Transverse colon (tissue), 4 donors: Measurements from ENCODE around the gene ACSF3. TPM values are rescaled to one million over a fixed set of nuclear protein-coding genes. Genes with fewer than 3 reads are reported as not detected.
"Not testable (repeated sequence)": the region's sequence is repeated elsewhere in the genome, so short reads cannot be mapped to it uniquely, and the experiment has no call there.

ENCODE experiments used
- DNase-seq: peaks from one replicate; pipeline ENCODE4 v3.0.0-alpha.2; 2019
- H3K27ac ChIP-seq, 4 donors: fragments of 200-600 bp; sonication (generic); 2 replicates each; pipeline ENCODE4 v1.5.1; 2016 to 2018; ENCODE audit warnings: inconsistent platforms in 4 of 4
- H3K27me3 ChIP-seq: fragments of 200-600 bp; sonication (generic); 2 replicates; pipeline ENCODE4 v1.5.1; 2017; ENCODE audit warnings: inconsistent platforms
- H3K36me3 ChIP-seq, 4 donors: fragments of 200-600 bp; sonication (generic); 2 replicates each; pipeline ENCODE4 v1.5.1; 2017 to 2019; ENCODE audit warnings: inconsistent platforms in 4 of 4
- H3K4me1 ChIP-seq, 4 donors: fragments of 200-600 bp; sonication (generic); 2 replicates each; pipeline ENCODE4 v1.5.1; 2017 to 2020; ENCODE audit warnings: inconsistent platforms in 4 of 4
- H3K4me3 ChIP-seq, 4 donors: fragments of 200-600 bp; sonication (generic); 1 replicate in 1 of 4; 2 replicates in 3 of 4; pipeline versions ENCODE4 v1.5.1 to v1.6.1; 2017 to 2019; ENCODE audit warnings: inconsistent platforms in 4 of 4
- H3K9me3 ChIP-seq, 2 donors: fragments of 200-600 bp; sonication (generic); 2 replicates each; pipeline ENCODE4 v1.5.1; 2017 to 2019; ENCODE audit warnings: inconsistent platforms in 2 of 2
- EP300 ChIP-seq: sonication (generic); formaldehyde crosslinking; IDR thresholded peaks from one replicate; pipeline ENCODE4 v1.6.1; 2017; ENCODE audit warnings: antibody characterized with exemption, low read depth
- POLR2A ChIP-seq: fragments of 450-650 bp; IDR thresholded peaks from one replicate; pipeline ENCODE4 v1.6.1; 2016; ENCODE audit warnings: antibody characterized with exemption, mild to moderate bottlenecking, moderate library complexity
- POLR2AphosphoS5 ChIP-seq, 3 donors: sonication (generic); formaldehyde crosslinking; IDR thresholded peaks; one replicate each; pipeline ENCODE4 v1.6.1; 2016; ENCODE audit warnings: antibody characterized with exemption in 3 of 3
- WGBS, 2 donors: methylation state at CpG; one replicate each; pipeline ENCODE4 v1.1.5; 2018; ENCODE audit warnings: low coverage in 1 of 2; 5-methylcytosine and 5-hydroxymethylcytosine counted together
- in situ Hi-C, 4 donors: fragments of 200-750 bp; cut with MboI; loops; one replicate each; pipeline versions ENCODE4 v1.15.0 to v1.15.1; 2017; ENCODE audit warnings: low sequenced_read_pairs in 3 of 4, low pct_ligation_motif_present in 1 of 4, low pct_unique_long_range_greater_than_20kb in 1 of 4
- intact Hi-C: fragments of 100-400 bp; cut with DNase I; formaldehyde crosslinking; loops from one replicate; pipeline ENCODE4 v1.15.1; 2023; ENCODE audit warnings: low total_unique reads
- total RNA-seq, 4 donors: library from RNA; depleted of rRNA; stranded (reverse); fragments of >200 nt; gene quantifications; one replicate each; pipeline ENCODE4 v1.1.0, GENCODE V29; 2016
- TF ChIP-seq, protein P1 (sequence below), 5 experiments: fragments of 200-600 bp in 3 of 5; fragments of 450-650 bp in 2 of 5; sonication (generic) in 3 of 5; IDR thresholded peaks; 1 replicate in 2 of 5; 2 replicates in 3 of 5; pipeline ENCODE4 v1.5.1; 2016 to 2017; ENCODE audit warnings: antibody characterized with exemption in 5 of 5, inconsistent platforms in 3 of 5, mild to moderate bottlenecking in 2 of 5, moderate library complexity in 1 of 5

Gene ACSF3
- total RNA-seq, 4 donors from 2014 or later = 54.5 to 120 (median 75.8) TPM

DNA sequence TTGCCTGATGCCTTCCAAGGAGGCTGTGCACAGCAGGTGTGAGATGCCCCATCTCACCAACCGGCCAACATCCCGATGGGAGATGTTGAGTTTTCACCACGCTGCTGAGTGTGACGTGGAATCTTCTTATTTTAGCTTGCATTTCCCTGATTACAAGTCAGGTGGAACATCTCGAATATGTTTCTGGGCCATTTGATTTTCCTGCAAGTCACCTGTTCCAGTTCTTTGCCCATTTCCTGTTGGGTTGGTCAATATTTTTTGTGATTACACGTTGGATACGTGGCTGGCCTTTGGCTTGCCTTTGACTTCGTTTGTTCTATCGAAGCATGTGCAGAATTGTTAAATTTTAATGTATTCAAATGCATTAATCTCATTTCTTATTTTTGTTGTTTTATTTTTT is 69.6 kb downstream of the ACSF3 start:
- Histone ChIP-seq H3K9me3 (no peaks in the 10 kb centered on the region), H3K27me3 (peaks cover 17% of the 10 kb centered on the region), H3K4me1 (peaks cover 6 to 7% (median 6%) of the 10 kb centered on the region in 4 donors), H3K36me3 (no peaks in the 10 kb centered on the region), H3K4me3 (no peak overlapping the region), H3K27ac (no peak overlapping the region)
- no peak for TF ChIP-seq EP300
- TF ChIP-seq, protein P1, sequence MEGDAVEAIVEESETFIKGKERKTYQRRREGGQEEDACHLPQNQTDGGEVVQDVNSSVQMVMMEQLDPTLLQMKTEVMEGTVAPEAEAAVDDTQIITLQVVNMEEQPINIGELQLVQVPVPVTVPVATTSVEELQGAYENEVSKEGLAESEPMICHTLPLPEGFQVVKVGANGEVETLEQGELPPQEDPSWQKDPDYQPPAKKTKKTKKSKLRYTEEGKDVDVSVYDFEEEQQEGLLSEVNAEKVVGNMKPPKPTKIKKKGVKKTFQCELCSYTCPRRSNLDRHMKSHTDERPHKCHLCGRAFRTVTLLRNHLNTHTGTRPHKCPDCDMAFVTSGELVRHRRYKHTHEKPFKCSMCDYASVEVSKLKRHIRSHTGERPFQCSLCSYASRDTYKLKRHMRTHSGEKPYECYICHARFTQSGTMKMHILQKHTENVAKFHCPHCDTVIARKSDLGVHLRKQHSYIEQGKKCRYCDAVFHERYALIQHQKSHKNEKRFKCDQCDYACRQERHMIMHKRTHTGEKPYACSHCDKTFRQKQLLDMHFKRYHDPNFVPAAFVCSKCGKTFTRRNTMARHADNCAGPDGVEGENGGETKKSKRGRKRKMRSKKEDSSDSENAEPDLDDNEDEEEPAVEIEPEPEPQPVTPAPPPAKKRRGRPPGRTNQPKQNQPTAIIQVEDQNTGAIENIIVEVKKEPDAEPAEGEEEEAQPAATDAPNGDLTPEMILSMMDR (IDR thresholded peaks at IDR 0.05) = no peak
- TF ChIP-seq POLR2AphosphoS5 (IDR thresholded peaks at IDR 0.05) = no peak
- TF ChIP-seq POLR2A = no peak
- DNase-seq = no peak
- intact Hi-C loops = no loop called here
- in situ Hi-C loops = loop anchor here in 2 of 4 donors (25.0 kb wide), 1 partner anchor 226 kb away; no protein-coding TSS in a partner anchor
- 77 to 84% methylated on average over 7 to 9 of the region's 9 CpGs for WGBS, 2 donors

DNA sequence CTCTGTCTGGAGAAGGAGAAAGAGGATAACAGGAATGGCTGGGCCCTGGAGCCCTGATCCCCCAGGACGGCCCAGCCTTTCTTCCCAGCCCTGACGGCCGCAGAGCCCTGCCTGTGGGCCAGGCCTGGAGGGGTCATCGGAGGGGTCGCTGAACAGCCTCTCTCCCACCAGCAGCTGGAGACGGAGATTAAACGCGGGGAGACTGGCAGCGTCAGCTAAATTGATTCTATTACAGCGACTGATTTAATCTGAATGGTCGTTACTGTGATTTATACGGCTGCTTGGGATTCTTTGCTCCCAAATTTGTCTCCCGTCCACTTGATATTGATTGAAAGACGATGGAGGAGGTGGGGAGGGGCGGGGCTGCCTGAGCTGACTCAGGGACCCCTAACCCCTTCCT is 70.8 kb downstream of the ACSF3 start:
- Histone ChIP-seq H3K4me1 (peaks cover 6 to 7% (median 6%) of the 10 kb centered on the region in 4 donors), H3K36me3 (no peaks in the 10 kb centered on the region), H3K4me3 (no peak overlapping the region), H3K27ac (no peak overlapping the region), H3K9me3 (no peaks in the 10 kb centered on the region), H3K27me3 (peaks cover 29% of the 10 kb centered on the region)
- in situ Hi-C loops = loop anchor here in 2 of 4 donors (25.0 kb wide), 1 partner anchor 227 kb away; no protein-coding TSS in a partner anchor
- TF ChIP-seq, protein P1 (IDR thresholded peaks at IDR 0.05) = no peak
- TF ChIP-seq POLR2AphosphoS5 (IDR thresholded peaks at IDR 0.05) (no peak), POLR2A (no peak), EP300 (no peak)
- intact Hi-C loops = no loop called here
- WGBS, 2 donors = 73% methylated on average over 15 of the region's 15 CpGs; no CpG with 5 or more reads in 1 of the 2 donors
- DNase-seq = no peak

DNA sequence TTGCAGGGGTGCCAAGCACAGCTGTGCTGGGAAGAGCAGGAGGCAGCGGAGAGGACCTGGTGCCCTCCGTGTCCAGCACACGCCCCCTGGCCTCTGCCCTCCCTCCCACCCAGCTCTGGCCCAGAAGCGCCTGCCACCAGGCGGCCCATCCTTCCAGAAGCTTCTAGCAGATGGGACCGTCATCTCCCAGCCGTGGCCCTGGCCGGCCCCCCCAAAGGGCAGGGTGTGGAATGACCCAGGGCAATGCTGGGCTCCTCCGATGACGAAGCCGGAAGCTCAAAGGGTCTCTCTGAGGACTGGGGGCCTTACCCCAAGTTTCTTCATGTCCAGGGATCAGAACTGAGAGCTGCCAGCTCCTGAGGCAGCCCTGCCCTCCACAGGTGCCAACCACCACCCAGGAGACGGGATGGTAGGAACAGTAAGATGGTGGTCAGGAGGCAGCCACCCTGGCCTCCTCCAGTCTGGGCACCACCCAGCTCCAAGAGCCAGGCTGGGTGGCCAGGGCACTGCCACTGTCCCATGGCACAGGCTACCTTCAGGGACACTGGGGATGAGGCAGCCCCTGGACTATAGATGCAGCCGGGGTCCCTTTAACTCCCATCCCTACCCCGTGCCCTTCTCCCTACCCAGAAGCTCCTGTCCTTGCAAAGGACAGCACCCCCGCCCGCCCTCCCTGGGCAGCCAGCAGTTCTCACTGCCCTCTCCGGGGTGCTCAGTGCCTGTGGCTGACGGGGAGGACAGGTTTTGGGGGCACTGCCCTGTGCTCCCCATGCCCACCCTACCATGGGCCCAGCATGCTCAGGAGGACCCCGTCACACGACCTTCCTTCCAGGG is 71.4 kb downstream of the ACSF3 start:
- in situ Hi-C loops = loop anchor here in 2 of 4 donors (25.0 kb wide), 1 partner anchor 228 kb away; no protein-coding TSS in a partner anchor
- WGBS, 2 donors = 84% methylated on average over 13 of the region's 20 CpGs; no CpG with 5 or more reads in 1 of the 2 donors
- Histone ChIP-seq H3K9me3 (no peaks in the 10 kb centered on the region), H3K4me1 (peaks cover 6 to 7% (median 6%) of the 10 kb centered on the region in 4 donors), H3K27me3 (peaks cover 35% of the 10 kb centered on the region), H3K36me3 (no peaks in the 10 kb centered on the region), H3K4me3 (no peak overlapping the region), H3K27ac (no peak overlapping the region)
- DNase-seq = no peak
- no peak for TF ChIP-seq EP300
- TF ChIP-seq, protein P1 (IDR thresholded peaks at IDR 0.05) = no peak
- intact Hi-C loops = no loop called here

DNA sequence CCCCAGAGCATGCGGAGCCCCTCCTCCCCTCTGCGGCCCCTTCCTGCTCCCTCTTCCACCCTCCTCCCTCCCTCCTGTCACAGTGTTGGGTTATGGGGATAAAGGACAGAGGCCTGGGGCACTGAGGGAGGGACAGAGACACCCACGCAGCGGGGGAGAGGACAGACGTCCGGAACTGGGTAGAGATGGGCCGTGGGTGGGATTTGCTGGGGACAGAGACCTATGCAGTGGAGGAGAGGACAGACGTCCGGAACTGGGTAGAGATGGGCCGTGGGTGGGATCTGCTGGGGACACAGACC is 72.0 kb downstream of the ACSF3 start:
- Histone ChIP-seq H3K27me3 (peaks cover 41% of the 10 kb centered on the region), H3K4me1 (peaks cover 6 to 10% (median 9%) of the 10 kb centered on the region in 4 donors)
- H3K27ac ChIP-seq, intact Hi-C loops, H3K9me3 ChIP-seq, H3K4me3 ChIP-seq, DNase-seq, H3K36me3 ChIP-seq: not testable (repeated sequence)
- WGBS, 2 donors = 63 to 95% methylated on average over 4 to 8 of the region's 10 CpGs
- in situ Hi-C loops = loop anchor here in 2 of 4 donors (25.0 kb wide), 1 partner anchor 228 kb away; no protein-coding TSS in a partner anchor
